ENCODE measurements around the gene ACAP3. TPM values are rescaled to one million over a fixed set of nuclear protein-coding genes. Genes with fewer than 3 reads are reported as not detected.

The ACAP3 gene
- total and polyA plus RNA-seq, 4 experiments from 2014 or later, result 5.4 to 65.6 (median 33.3) TPM

GRCh38 chr1:1259119-1259488 lies 48.6 kb downstream of the ACAP3 start:
- H3K9me3 ChIP-seq (ENCODE audit: control insufficient read depth in 1 of 2, low read length in 2 of 2), result no peaks in the 10 kb centered on the region
- POLR2A ChIA-PET (ENCODE audit: partially characterized antibody), result no interaction called here
- Mint-ChIP-seq H3K4me1 (peaks cover 9 to 28% (median 16%) of the 10 kb centered on the region in 4 donors), H3K27me3 (no peaks in the 10 kb centered on the region), H3K4me3 (no peak overlapping the region), H3K27ac (no peak overlapping the region), H3K36me3 (peaks cover 33 to 54% of the 10 kb centered on the region in 2 donors), H3K9me3 (peaks cover 0 to 4% (median 0%) of the 10 kb centered on the region in 8 donors)
- intact Hi-C loops (cut with micrococcal nuclease), result no loop called here
- CTCF ChIA-PET (ENCODE audit: partially characterized antibody), result no interaction called here
- no peak for DNase-seq
- peaks cover 11% of the 10 kb centered on the region for H3K4me1 ChIP-seq (ENCODE audit: insufficient read depth, low read length)
- no peak overlapping the region for H3K4me3 ChIP-seq (ENCODE audit: low read length in 2 of 2)
- peaks cover 50% of the 10 kb centered on the region for H3K36me3 ChIP-seq (ENCODE audit: insufficient read depth, low read length)
- H3K27ac ChIP-seq (ENCODE audit: low read depth, low read length), result no peak overlapping the region
- no peaks in the 10 kb centered on the region for H3K27me3 ChIP-seq (ENCODE audit: insufficient read depth, low read length)

GRCh38 chr1:1256956-1257871 lies 50.5 kb downstream of the ACAP3 start:
- Histone ChIP-seq H3K36me3 (ENCODE audit: insufficient read depth, low read length) (peaks cover 42% of the 10 kb centered on the region), H3K4me1 (ENCODE audit: insufficient read depth, low read length) (peaks cover 10% of the 10 kb centered on the region), H3K27ac (ENCODE audit: low read depth, low read length) (no peak overlapping the region), H3K9me3 (ENCODE audit: control insufficient read depth in 1 of 2, low read length in 2 of 2) (no peaks in the 10 kb centered on the region), H3K4me3 (ENCODE audit: low read length in 2 of 2) (no peak overlapping the region), H3K27me3 (ENCODE audit: insufficient read depth, low read length) (no peaks in the 10 kb centered on the region)
- ChIA-PET POLR2A (ENCODE audit: partially characterized antibody) (interaction anchor here (0.6 kb wide), 2 partner anchors 13 to 139 kb away, joined by 3 read pairs; no protein-coding TSS in a partner anchor), CTCF (ENCODE audit: partially characterized antibody) (interaction anchor here (0.6 kb wide), 1 partner anchor 136 kb away, joined by 3 read pairs; no protein-coding TSS in a partner anchor)
- Mint-ChIP-seq H3K36me3 (peaks cover 24 to 50% of the 10 kb centered on the region in 2 donors), H3K4me1 (peaks cover 9 to 29% (median 19%) of the 10 kb centered on the region in 4 donors), H3K27ac (peak overlapping the region in 3 of 7 donors; percentile 36 to 89 (median 84)), H3K4me3 (peak overlapping the region in 1 of 8 donors; percentile 15), H3K27me3 (no peaks in the 10 kb centered on the region), H3K9me3 (peaks cover 0 to 4% (median 0%) of the 10 kb centered on the region in 8 donors)
- intact Hi-C loops (cut with micrococcal nuclease), result no loop called here
- DNase-seq, result peak in 1 of 5 donors; percentile 11

GRCh38 chr1:1255611-1256010 lies 52.1 kb downstream of the ACAP3 start:
- Histone ChIP-seq H3K36me3 (ENCODE audit: insufficient read depth, low read length) (peaks cover 29% of the 10 kb centered on the region), H3K27ac (ENCODE audit: low read depth, low read length) (no peak overlapping the region), H3K9me3 (ENCODE audit: control insufficient read depth in 1 of 2, low read length in 2 of 2) (no peaks in the 10 kb centered on the region), H3K4me1 (ENCODE audit: insufficient read depth, low read length) (peaks cover 13% of the 10 kb centered on the region), H3K27me3 (ENCODE audit: insufficient read depth, low read length) (no peaks in the 10 kb centered on the region), H3K4me3 (ENCODE audit: low read length in 2 of 2) (no peak overlapping the region)
- H3K27me3 Mint-ChIP-seq, result no peaks in the 10 kb centered on the region
- peak overlapping the region in 3 of 7 donors; percentile 4 to 60 (median 47) for H3K27ac Mint-ChIP-seq
- no peak overlapping the region for H3K4me3 Mint-ChIP-seq
- H3K36me3 Mint-ChIP-seq, result peaks cover 18 to 48% of the 10 kb centered on the region in 2 donors
- CTCF ChIA-PET (ENCODE audit: partially characterized antibody), result interaction anchor here (1.4 kb wide), 1 partner anchor 133 kb away, joined by 3 read pairs; no protein-coding TSS in a partner anchor
- intact Hi-C loops (cut with micrococcal nuclease), result no loop called here
- no peak for DNase-seq
- POLR2A ChIA-PET (ENCODE audit: partially characterized antibody), result no interaction called here
- H3K9me3 Mint-ChIP-seq, result peaks cover 0 to 4% (median 0%) of the 10 kb centered on the region in 8 donors
- peaks cover 8 to 26% (median 19%) of the 10 kb centered on the region in 4 donors for H3K4me1 Mint-ChIP-seq

GRCh38 chr1:1255078-1255477 lies 52.7 kb downstream of the ACAP3 start:
- H3K27ac ChIP-seq (ENCODE audit: low read depth, low read length), result no peak overlapping the region
- intact Hi-C loops (cut with micrococcal nuclease), result no loop called here
- peaks cover 0 to 4% (median 0%) of the 10 kb centered on the region in 8 donors for H3K9me3 Mint-ChIP-seq
- H3K4me1 ChIP-seq (ENCODE audit: insufficient read depth, low read length), result peaks cover 15% of the 10 kb centered on the region
- H3K27me3 ChIP-seq (ENCODE audit: insufficient read depth, low read length), result no peaks in the 10 kb centered on the region
- peaks cover 24% of the 10 kb centered on the region for H3K36me3 ChIP-seq (ENCODE audit: insufficient read depth, low read length)
- ChIA-PET CTCF (ENCODE audit: partially characterized antibody) (interaction anchor here (0.6 to 1.4 kb wide), 2 partner anchors 23 to 132 kb away, joined by 3 read pairs; no protein-coding TSS in a partner anchor), POLR2A (ENCODE audit: partially characterized antibody) (no interaction called here)
- peak overlapping the region in 1 of 7 donors; percentile 4 for H3K27ac Mint-ChIP-seq
- peaks cover 6 to 28% (median 19%) of the 10 kb centered on the region in 4 donors for H3K4me1 Mint-ChIP-seq
- no peak overlapping the region for H3K4me3 ChIP-seq (ENCODE audit: low read length in 2 of 2)
- H3K4me3 Mint-ChIP-seq, result no peak overlapping the region
- H3K27me3 Mint-ChIP-seq, result no peaks in the 10 kb centered on the region
- no peak for DNase-seq
- H3K9me3 ChIP-seq (ENCODE audit: control insufficient read depth in 1 of 2, low read length in 2 of 2), result no peaks in the 10 kb centered on the region
- peaks cover 14 to 42% of the 10 kb centered on the region in 2 donors for H3K36me3 Mint-ChIP-seq

- Mint-ChIP-seq H3K4me1 (peaks cover 4 to 26% (median 17%) of the 10 kb centered on the region in 4 donors), H3K36me3 (peaks cover 9 to 38% of the 10 kb centered on the region in 2 donors), H3K27ac (no peak overlapping the region), H3K27me3 (no peaks in the 10 kb centered on the region), H3K9me3 (peaks cover 0 to under 1% (median 0%) of the 10 kb centered on the region in 8 donors), H3K4me3 (no peak overlapping the region)
- H3K4me3 ChIP-seq (ENCODE audit: low read length in 2 of 2), result no peak overlapping the region
- peaks cover 15% of the 10 kb centered on the region for H3K4me1 ChIP-seq (ENCODE audit: insufficient read depth, low read length)
- intact Hi-C loops (cut with micrococcal nuclease), result no loop called here
- ChIA-PET POLR2A (ENCODE audit: partially characterized antibody) (no interaction called here), CTCF (ENCODE audit: partially characterized antibody) (interaction anchor here (0.6 to 1.4 kb wide), 2 partner anchors 24 to 132 kb away, joined by 3 read pairs; no protein-coding TSS in a partner anchor)
- DNase-seq, result no peak
- H3K27me3 ChIP-seq (ENCODE audit: insufficient read depth, low read length), result no peaks in the 10 kb centered on the region
- H3K27ac ChIP-seq (ENCODE audit: low read depth, low read length), result no peak overlapping the region
- no peaks in the 10 kb centered on the region for H3K9me3 ChIP-seq (ENCODE audit: control insufficient read depth in 1 of 2, low read length in 2 of 2)
- H3K36me3 ChIP-seq (ENCODE audit: insufficient read depth, low read length), result peaks cover 20% of the 10 kb centered on the region
These were observed 53.1 kb downstream of the ACAP3 start for GRCh38 chr1:1254667-1254998.

- intact Hi-C loops (cut with micrococcal nuclease), result no loop called here
- H3K4me1 Mint-ChIP-seq, result peaks cover 4 to 26% (median 17%) of the 10 kb centered on the region in 4 donors
- ChIA-PET POLR2A (ENCODE audit: partially characterized antibody) (no interaction called here), CTCF (ENCODE audit: partially characterized antibody) (interaction anchor here (0.6 to 1.4 kb wide), 2 partner anchors 24 to 132 kb away, joined by 3 read pairs; no protein-coding TSS in a partner anchor)
- H3K27ac Mint-ChIP-seq, result no peak overlapping the region
- Histone ChIP-seq H3K9me3 (ENCODE audit: control insufficient read depth in 1 of 2, low read length in 2 of 2) (no peaks in the 10 kb centered on the region), H3K27ac (ENCODE audit: low read depth, low read length) (no peak overlapping the region), H3K27me3 (ENCODE audit: insufficient read depth, low read length) (no peaks in the 10 kb centered on the region), H3K36me3 (ENCODE audit: insufficient read depth, low read length) (peaks cover 20% of the 10 kb centered on the region), H3K4me1 (ENCODE audit: insufficient read depth, low read length) (peaks cover 15% of the 10 kb centered on the region), H3K4me3 (ENCODE audit: low read length in 2 of 2) (no peak overlapping the region)
- no peak overlapping the region for H3K4me3 Mint-ChIP-seq
- no peak for DNase-seq
- H3K36me3 Mint-ChIP-seq, result peaks cover 9 to 38% of the 10 kb centered on the region in 2 donors
- no peaks in the 10 kb centered on the region for H3K27me3 Mint-ChIP-seq
- no peaks in the 10 kb centered on the region for H3K9me3 Mint-ChIP-seq
These were observed 53.6 kb downstream of the ACAP3 start for GRCh38 chr1:1253972-1254666.

- Mint-ChIP-seq H3K4me1 (peaks cover 4 to 26% (median 16%) of the 10 kb centered on the region in 4 donors), H3K9me3 (no peaks in the 10 kb centered on the region), H3K27ac (peak overlapping the region in 3 of 7 donors; percentile 49 to 83 (median 80)), H3K36me3 (peaks cover 9 to 34% of the 10 kb centered on the region in 2 donors), H3K27me3 (no peaks in the 10 kb centered on the region), H3K4me3 (no peak overlapping the region)
- Histone ChIP-seq H3K9me3 (ENCODE audit: control insufficient read depth in 1 of 2, low read length in 2 of 2) (no peaks in the 10 kb centered on the region), H3K36me3 (ENCODE audit: insufficient read depth, low read length) (peaks cover 20% of the 10 kb centered on the region), H3K4me3 (ENCODE audit: low read length in 2 of 2) (no peak overlapping the region), H3K4me1 (ENCODE audit: insufficient read depth, low read length) (peaks cover 15% of the 10 kb centered on the region), H3K27me3 (ENCODE audit: insufficient read depth, low read length) (no peaks in the 10 kb centered on the region), H3K27ac (ENCODE audit: low read depth, low read length) (no peak overlapping the region)
- intact Hi-C loops (cut with micrococcal nuclease), result no loop called here
- CTCF ChIA-PET (ENCODE audit: partially characterized antibody), result no interaction called here
- no peak for DNase-seq
- POLR2A ChIA-PET (ENCODE audit: partially characterized antibody), result no interaction called here
These were observed 54.4 kb downstream of the ACAP3 start for GRCh38 chr1:1253314-1253713.
